Cardiac septum (tissue), 1 donor: ENCODE measurements around the gene TOMM34. TPM values are rescaled to one million over a fixed set of nuclear protein-coding genes. Genes with fewer than 3 reads are reported as not detected.

Source experiments
- DNase-seq: peaks from one replicate; pipeline ENCODE4 v3.0.0-alpha.2; 2020; ENCODE audit warnings: low spot score
- intact Hi-C: fragments of 100-400 bp; cut with DNase I; formaldehyde crosslinking; loops from one replicate; pipeline ENCODE4 v1.14.0; 2022
- total RNA-seq: library from RNA; stranded (reverse); fragmentation: NEBNext Ultra II Directional; extraction: Animal tissue kit (Norgen Biotek cat#: 25700); gene quantifications from one replicate; pipeline ENCODE4 v1.2.1, GENCODE V29; 2021
- donor health status: DM: no; HTN: no; CAD: no.

Gene TOMM34
- total RNA-seq, 1 donor from 2014 or later = 10.7 TPM

DNA sequence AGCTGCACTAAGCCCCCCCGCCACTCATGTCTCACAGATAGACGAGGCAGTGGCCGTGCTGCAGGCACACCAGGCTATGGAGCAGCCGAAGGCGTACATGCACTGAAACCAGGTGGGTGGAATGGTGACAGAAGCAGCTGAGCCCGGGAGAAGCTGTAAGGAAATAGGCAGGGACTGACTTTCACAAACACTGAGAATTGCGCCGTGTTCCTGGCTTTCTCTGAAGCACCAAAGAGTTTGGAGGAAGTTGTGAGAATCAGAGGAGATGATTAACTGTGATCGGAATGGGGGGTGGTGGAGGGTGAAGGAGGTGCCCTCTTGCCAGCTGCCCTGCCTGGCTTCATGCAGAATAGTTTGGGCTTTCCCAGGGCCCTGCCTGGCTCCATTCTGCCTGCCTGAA lies 21.6 kb downstream of the TOMM34 start:
- intact Hi-C loops = no loop called here
- no peak for DNase-seq

DNA sequence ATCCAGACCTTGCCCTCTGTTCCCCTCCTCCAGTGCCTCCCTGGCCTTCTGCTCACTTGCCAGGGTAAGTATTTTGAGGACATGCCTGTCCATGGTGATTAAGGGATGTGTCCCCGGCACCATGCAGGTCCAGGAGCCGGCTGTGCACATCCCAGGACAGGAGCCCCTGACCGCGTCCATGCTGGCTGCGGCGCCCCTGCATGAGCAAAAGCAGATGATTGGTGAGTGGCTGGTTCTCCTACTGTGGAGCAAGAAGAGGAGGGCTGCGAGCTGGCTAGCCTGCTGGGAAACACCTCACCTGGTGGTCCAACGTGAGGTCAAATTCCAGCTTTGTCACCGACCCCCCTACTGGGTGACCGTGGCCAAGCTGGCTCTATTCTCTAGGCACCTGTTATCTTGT lies 23.7 kb downstream of the TOMM34 start:
- intact Hi-C loops = no loop called here
- DNase-seq = no peak

DNA sequence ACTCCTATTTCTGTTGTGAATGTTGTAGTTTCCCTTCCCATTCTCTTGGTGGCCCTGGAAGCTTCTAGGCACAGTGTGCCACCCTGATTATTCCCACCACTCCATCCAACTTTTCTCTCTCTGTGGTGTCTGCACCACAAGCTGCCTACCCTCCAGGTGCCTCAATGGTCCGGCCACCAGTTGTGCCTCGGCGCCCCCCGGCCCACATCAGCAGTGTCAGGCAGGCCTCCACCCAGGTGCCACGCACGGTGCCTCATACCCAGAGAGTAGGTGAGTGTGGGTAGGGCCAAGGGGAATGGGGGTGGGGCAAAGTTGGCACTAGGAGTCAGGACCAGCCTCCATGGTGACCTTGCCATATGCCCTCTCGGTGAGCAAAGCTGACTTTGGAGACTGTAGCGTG lies 27.3 kb downstream of the TOMM34 start:
- intact Hi-C loops = no loop called here
- no peak for DNase-seq

DNA sequence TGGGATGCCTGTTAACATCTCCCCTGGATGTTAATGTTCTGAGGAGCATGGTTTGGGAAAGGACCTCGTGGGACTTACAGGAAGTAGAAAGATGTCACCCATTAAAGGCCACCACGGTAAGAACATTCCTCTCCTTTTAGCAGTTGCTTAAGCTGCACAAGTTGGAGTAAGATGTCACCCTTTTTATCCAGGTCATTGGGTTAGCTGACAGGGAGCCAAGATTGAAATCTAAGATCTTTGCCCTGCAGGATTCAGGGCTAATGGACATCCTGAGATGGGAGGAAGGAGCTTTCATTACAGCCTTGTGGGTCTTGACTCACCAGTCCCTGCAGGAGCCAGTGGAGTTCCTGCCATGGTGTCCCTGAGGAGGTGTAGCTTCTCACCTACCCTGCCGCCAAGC lies 28.3 kb downstream of the TOMM34 start:
- intact Hi-C loops = no loop called here

DNA sequence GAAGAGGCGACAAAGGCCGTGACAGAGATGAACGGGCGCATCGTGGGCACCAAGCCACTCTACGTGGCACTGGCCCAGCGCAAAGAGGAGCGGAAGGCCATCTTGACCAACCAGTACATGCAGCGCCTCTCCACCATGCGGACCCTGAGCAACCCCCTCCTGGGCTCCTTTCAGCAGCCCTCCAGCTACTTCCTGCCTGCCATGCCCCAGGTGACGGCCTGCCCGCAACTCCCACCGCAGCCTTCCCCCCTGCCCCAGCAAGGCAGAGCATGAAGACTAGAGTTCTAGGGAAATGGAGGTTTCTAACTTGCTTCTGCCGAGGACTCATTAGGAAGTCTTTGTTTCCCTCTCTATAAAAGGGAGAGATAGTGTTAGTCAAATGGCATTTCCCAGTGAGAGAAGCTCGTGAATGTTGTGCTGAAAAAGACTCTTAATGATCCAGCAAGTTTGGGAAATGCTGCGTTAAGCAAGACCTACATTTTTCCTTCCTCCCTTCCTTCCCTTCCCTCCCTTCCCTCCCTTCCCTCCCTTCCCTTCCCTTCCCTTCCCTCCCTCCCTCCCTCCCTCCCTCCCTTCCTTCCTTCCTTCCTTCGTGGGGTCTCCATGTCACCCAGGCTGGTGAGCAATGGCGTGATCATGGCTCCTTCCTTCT lies 29.6 kb downstream of the TOMM34 start:
- no peak for DNase-seq
- intact Hi-C loops = no loop called here

More for the DNA sequence above, 28.3 kb downstream of the TOMM34 start:
- DNase-seq = no peak

DNA sequence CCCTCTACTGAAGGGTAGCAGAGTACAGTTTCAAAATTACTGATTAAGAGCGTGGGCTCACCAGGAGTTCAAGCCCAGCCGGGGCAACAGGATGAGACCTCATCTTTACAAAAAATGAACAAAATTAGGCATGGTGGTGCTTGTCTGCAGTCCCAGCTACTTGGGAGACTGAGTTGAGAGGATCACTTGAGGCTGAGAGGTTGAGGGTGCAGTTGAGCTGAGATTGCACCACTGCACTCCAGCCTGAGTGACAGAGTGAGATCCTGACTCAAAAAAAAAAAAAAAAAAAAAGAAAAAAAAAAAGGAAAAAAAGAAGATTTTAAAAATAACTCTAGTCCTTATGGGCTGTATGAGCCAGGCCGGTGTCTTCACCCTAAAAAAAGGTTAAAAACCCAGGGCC lies 31.6 kb downstream of the TOMM34 start:
- intact Hi-C loops = no loop called here
- DNase-seq = no peak

DNA sequence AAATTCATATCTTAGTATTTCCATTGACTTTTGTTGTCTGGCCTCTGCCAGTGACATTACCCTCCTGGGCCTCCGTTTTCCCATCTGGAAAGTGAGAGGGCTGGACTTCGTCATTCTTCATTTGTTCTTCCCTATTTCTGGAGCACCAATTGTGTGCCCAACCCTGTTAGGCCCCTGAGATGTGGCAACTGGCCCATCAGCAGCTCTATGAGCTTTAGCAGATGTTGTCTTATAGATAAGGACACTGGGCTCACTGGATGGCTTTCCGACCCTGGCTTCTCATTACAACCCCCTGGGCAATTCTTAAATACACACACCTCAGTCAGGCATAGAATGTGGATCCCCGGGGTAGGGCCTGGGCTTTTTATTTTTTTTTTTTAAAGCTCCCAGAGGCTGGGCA lies 35.7 kb downstream of the TOMM34 start:
- DNase-seq = no peak
- intact Hi-C loops = no loop called here

DNA sequence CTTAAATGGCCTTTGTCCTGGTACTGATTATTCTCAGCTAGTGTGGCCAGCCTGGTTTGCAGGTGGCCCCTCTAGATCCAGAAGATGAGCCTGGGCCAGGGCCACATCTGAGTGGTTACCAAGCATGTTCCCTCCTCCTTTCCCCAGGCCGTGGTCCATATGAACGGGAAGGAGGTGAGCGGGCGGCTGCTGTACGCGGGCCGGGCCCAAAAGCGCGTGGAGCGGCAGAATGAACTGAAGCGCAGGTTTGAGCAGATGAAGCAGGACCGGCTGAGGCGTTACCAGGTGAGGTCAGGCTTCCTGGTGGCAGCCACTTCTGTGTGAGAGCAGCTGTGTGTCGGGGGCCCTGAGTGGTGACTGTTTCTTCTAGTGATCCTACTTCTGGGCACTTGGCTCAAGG lies 38.8 kb downstream of the TOMM34 start:
- intact Hi-C loops = no loop called here

DNA sequence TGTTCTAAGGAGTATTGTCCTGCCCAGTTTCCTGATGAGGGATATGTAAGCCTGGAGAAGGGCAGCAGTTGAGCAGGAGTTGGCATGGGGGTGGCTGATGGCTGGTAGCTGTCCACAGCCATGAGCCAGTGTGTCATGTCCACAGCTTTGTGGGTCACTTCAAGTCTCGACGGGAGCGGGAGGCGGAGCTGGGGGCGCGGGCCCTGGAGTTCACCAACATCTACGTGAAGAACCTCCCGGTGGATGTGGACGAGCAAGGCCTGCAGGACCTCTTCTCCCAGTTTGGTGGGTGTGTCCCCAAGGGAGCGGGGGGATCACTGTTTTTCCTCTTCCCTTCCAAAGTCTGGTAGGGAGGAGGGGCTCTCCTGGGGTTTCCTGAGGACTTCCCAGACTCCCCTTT lies 41.4 kb downstream of the TOMM34 start:
- no peak for DNase-seq
- intact Hi-C loops = no loop called here

More for the DNA sequence above, 38.8 kb downstream of the TOMM34 start:
- peak; percentile 73 for DNase-seq

DNA sequence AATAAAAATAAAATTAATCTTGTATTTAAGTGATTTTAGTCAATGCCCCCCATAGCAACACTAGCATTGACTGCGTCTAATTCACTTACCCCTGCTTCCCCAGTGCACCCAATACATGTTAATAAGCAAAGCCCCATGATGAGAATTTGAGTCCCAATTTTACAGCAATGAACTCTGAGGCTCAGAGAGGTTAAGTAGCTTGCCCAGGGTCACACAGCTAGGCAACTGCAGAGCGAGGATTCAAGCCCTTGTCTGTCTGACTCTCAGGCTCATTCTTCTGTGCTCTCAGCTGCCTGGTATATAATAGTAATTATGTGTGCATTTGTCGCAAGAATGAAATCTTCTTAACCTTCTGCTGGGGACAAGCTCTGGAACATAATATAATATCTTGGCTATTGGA lies 41.9 kb downstream of the TOMM34 start:
- intact Hi-C loops = no loop called here
- DNase-seq = no peak

DNA sequence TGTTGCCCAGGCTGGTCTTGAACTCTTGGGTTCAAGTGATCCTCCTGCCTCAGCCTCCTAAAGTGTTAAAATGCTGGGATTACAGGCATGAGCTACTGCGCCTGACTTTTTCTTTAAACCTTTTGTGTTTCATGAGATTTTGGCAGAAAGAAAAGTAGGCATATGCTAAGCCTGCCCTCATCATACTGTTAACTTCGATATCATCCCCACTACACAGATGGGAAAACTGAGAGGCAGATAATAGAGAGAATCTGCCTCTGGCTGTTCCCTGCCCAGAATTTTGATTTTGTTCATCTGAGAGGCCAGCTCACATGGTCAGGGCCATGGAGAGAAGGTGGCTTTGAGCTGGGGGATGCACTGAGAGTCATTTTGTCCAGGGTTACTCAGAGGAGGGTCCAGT lies 42.8 kb downstream of the TOMM34 start:
- no peak for DNase-seq
- intact Hi-C loops = no loop called here

DNA sequence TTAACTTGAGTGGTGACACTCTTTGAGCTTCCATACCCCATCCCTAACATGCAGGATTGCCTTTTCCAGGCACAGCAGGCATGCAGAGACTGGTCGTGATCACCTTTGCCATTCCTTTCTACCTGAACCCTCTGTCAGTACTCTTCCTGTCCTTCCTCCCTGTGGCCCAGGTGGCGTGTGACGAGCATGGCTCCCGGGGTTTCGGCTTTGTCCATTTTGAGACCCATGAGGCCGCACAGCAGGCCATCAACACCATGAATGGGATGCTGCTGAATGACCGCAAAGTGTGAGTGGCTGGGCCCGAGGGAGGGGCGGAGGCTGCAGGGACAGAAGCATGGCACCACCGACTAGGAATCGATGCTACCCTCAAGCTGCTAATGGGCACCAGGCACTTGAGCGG lies 43.6 kb downstream of the TOMM34 start:
- DNase-seq = no peak
- intact Hi-C loops = no loop called here

DNA sequence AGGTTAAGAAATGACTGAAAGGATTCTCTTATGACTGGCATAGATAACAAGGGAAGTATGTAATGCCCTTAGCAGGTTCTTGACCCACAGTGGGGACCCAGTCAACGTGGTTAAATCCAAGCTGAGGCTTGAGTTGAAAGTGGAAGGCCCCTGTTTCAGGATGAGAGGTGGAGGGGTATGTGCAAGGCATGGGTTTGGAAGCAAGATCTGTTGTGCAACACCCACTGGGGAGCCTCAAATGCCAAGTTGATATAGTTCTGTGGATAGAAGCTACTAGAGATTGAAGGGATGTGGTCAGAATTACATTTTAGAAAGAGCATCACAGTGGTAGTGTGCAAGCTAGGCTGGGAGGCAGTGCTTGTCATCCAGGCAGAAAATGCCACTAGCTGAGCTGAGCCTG lies 45.3 kb downstream of the TOMM34 start:
- intact Hi-C loops = no loop called here
- DNase-seq = no peak

DNA sequence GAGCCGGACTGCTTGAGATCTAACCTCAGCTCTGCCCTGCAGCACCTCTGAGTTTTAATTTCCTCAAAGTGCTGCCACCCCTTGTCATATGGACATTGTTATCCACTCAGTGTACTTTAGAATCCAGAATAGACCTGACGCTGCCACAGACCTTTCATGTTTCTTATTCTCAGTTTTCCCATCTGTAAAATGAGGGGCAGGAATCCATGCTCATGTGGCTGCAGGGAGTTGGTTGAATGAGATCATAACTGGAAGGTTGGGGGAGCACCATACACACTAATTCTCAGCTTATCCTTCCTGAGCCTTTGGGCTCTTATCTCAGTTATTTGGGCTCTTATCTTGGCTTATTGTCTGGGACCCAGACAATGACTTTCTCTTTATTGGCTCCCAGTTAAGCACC lies 48.0 kb downstream of the TOMM34 start:
- intact Hi-C loops = no loop called here
- no peak for DNase-seq

DNA sequence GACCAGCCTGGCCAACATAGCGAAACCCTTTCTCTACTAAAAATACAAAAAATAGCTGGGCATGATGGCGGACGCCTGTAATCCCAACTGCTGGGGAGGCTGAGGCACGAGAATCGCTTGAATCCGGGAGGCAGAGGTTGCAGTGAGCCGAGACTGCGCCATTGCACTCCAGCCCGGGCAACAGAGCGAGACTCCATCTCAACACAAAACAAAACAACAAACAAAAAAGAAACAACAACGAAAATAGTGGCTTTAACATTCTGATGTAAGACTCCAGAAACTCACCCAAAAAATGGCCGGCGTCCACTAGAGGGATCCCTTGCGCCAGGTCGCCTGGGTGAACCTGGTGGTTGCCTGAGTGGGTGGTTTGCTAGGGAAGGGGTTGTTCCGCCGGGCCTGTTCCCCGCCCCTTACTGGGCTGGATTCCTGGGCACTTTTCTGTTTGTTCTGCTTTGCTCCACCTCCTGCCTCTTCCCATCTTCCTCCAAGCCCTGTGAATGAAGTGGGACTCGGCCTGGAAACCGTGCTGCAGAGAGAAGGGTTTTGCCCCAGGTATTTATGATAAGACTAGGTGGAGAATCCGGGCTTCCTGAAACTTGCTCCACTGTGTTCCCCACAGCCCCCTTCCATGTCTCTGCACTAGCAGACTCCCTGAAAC lies 48.8 kb downstream of the TOMM34 start:
- DNase-seq = no peak
- intact Hi-C loops = no loop called here

DNA sequence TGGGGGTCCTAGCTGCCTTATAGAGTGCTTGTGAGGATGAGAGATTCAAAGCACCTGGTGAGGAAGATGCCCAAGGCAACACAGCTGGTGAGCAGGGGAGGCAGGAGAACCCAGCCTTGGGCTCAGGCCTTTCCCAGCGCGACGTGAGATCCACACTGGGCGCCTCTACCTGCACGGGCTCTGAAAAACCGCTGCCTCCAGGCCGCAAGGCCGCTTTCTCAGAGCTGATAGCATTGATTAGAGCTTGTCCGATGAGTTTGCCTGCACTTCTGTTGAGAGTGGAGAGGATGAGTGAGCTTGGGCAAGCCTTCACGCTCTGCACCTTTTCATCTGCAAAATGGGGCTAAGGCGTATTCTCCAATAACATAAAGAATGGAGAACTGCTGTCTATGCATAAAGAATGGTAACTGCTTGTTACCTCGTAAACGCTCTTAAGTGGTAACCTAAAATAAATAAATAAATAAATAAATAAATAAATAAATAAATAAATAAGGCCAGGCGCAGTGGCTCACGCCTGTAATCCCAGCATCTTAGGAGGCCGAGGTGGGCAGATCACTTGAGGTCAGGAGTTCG lies 49.4 kb downstream of the TOMM34 start:
- no peak for DNase-seq
- intact Hi-C loops = no loop called here

DNA sequence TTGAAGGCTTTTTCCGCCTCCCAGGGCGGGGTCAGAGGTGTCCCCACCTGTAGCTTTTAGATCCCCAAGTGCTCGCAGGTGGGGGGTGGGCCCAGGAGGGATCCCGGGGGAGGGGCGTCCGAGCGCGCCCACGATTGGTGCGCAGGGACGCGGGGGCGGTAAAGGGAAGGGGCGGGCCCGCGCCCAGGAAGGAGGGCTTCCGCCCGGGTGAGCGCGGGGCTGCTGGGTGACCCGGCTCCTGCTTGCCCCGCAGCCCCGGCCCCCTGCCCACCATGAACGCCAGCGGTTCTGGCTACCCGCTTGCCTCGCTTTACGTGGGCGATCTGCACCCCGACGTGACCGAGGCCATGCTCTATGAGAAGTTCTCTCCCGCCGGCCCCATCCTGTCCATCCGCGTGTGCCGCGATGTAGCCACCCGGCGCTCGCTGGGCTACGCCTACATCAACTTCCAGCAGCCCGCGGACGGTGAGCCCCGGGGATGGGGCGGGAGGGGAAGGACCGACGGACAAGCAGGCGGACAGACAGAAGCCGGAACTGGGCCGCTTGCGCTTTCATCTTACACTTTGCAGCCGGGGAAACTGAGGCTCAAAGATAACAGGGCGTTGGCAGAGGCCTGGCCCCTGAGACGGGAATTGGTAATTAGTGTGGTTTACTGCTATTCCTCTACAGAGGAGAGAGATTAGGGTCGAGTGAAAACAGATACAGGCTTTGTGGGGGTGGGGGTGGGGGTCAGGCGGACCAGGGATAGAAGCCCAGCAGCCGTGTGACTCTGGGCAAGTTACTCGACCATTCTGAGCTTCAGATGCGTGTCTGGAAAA lies 50.1 kb downstream of the TOMM34 start, which contains the start of gene PABPC1L:
TSS of gene PABPC1L (plus strand) at position 189 of the 818 bp plus-strand sequence. CDS start at position 273, 84 bp downstream.
- intact Hi-C loops = no loop called here
- peak; percentile 84 for DNase-seq

DNA sequence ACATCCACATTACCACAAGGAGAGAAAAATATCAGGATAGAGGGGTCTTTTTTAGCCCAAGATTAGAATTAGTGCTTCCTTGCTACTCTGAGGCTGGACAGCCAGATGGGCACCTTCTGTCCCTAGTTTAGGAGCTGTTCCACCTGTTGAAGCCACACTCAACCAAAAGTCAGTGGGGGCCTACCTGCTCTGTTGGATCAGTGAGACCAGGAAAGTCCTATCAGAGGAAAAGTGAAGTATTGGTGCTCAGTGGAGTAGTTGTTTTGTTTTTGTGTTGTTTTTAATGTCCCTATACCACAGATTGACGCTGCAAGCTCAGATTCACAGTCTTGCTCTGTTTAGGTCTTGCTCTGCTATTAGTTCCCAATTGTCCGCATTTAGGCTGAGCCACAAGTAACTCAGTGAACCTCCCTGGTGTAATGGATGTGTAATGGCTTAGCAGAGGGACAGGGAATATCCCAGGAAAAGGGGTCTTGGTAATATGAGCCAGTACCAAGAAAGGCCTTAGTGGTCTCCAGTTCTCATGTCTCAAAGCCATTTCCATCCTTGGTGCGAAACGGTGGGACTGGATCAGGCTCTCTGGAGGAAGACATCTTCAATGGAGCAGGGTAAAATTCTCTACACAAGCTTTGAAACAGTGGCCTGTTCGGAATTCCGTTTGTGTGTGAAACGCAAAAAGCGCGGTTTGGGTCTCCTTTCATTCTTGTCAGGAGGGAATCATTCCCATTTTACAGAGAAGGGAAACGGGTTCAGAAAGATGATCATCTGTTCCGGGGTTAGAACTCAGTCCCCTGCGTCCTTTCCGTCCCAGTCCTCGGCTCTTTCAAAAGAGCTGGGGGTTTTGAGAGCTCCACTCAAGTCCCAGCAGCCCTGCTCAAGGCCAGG lies 51.0 kb downstream of the TOMM34 start:
- intact Hi-C loops = no loop called here
- DNase-seq = no peak

DNA sequence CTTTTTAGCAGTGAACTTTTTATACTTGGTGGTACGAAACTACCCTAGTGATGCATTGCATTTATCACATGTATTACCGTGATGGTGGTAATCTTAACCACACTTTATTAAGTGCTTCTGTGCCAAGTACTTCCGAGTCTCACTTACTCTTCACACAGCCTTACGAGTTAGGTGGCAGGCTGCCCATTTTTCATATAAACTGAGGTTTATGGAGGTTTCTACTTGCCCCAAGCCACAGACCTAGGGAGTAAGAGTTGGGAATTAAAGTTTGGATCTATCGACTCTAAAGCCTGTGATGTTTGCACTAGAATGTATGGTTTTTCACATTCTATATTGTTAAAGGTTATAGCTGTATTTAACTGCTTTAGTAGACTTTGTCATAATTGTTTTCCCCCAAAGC lies 55.8 kb downstream of the TOMM34 start:
- no peak for DNase-seq
- intact Hi-C loops = no loop called here
